CD14-positive monocyte (primary cell): Measurements from ENCODE around the gene AKR1B1. TPM values are rescaled to one million over a fixed set of nuclear protein-coding genes. Genes with fewer than 3 reads are reported as not detected.
A peak's percentile ranks its signal among the peaks of the same experiment; 100 is the strongest.

ENCODE experiments used
- DNase-seq, 3 donors: peaks; one replicate each; pipeline ENCODE4 v3.0.0-alpha.2; 2011 to 2022
- H2AFZ ChIP-seq: 2 replicates; pipeline ENCODE4 v1.6.0; 2012; ENCODE audit warnings: mild to moderate bottlenecking, low read depth, low read length, inconsistent platforms; ENCODE audit not compliant: insufficient read depth, poor library complexity, severe bottlenecking
- H3K27ac ChIP-seq, 2 donors: 1 replicate in 1 of 2; 2 replicates in 1 of 2; pipeline ENCODE4 v1.5.1; 2012 to 2013; ENCODE audit warnings: low read length in 2 of 2, control low read depth in 1 of 2, inconsistent platforms in 1 of 2, low read depth in 1 of 2, mild to moderate bottlenecking in 1 of 2
- H3K27me3 ChIP-seq, 2 donors: one replicate each; pipeline versions ENCODE4 v1.6.0 to v1.6.1; 2011 to 2013; ENCODE audit warnings: low read length in 2 of 2; ENCODE audit not compliant: control insufficient read depth in 2 of 2, insufficient read depth in 2 of 2
- H3K36me3 ChIP-seq, 2 donors: replicated peaks in 1 of 2; 1 replicate in 1 of 2; 2 replicates in 1 of 2; pipeline versions ENCODE4 v1.5.1 to v1.6.1; 2012 to 2013; ENCODE audit warnings: low read length in 2 of 2, control low read depth in 1 of 2, inconsistent platforms in 1 of 2, mild to moderate bottlenecking in 1 of 2; ENCODE audit not compliant: insufficient read depth in 2 of 2, control insufficient read depth in 1 of 2
- H3K4me1 ChIP-seq, 2 donors: 1 replicate in 1 of 2; 2 replicates in 1 of 2; pipeline versions ENCODE4 v1.5.1 to v1.6.1; 2012 to 2013; ENCODE audit warnings: low read length in 2 of 2, control low read depth in 1 of 2, inconsistent platforms in 1 of 2, mild to moderate bottlenecking in 1 of 2, moderate library complexity in 1 of 2; ENCODE audit not compliant: insufficient read depth in 2 of 2, control insufficient read depth in 1 of 2
- H3K4me2 ChIP-seq: replicated peaks from 2 replicates; pipeline ENCODE3; 2012; ENCODE audit warnings: low read length, moderate library complexity, mild to moderate bottlenecking; ENCODE audit not compliant: poor library complexity, severe bottlenecking; ENCODE audit errors: extremely low read depth
- H3K4me3 ChIP-seq, 3 experiments: fragments of 200-600 bp in 1 of 3; sonication (generic) in 1 of 3; replicated peaks in 1 of 3; 1 replicate in 2 of 3; 2 replicates in 1 of 3; pipeline ENCODE4 v1.5.1; 2011 to 2013; ENCODE audit warnings: low read length in 3 of 3, mild to moderate bottlenecking in 3 of 3, control low read depth in 2 of 3, low read depth in 2 of 3, inconsistent platforms in 1 of 3, moderate library complexity in 1 of 3
- H3K79me2 ChIP-seq: 2 replicates; pipeline ENCODE4 v1.6.0; 2012; ENCODE audit warnings: mild to moderate bottlenecking, control low read depth, inconsistent platforms, low read length, moderate library complexity; ENCODE audit not compliant: insufficient read depth
- H3K9ac ChIP-seq: 2 replicates; pipeline ENCODE4 v1.6.0; 2017; ENCODE audit warnings: low read length, mild to moderate bottlenecking; ENCODE audit not compliant: insufficient read depth, poor library complexity, severe bottlenecking
- H3K9me3 ChIP-seq, 2 donors: replicated peaks in 1 of 2; 1 replicate in 1 of 2; 2 replicates in 1 of 2; pipeline versions ENCODE4 v1.5.1 to v1.6.1; 2012 to 2013; ENCODE audit warnings: low read length in 2 of 2, control low read depth in 1 of 2; ENCODE audit not compliant: control insufficient read depth in 1 of 2, insufficient read depth in 1 of 2
- H4K20me1 ChIP-seq: 2 replicates; pipeline ENCODE4 v1.6.0; 2012; ENCODE audit warnings: mild to moderate bottlenecking, low read length, control low read depth, moderate library complexity; ENCODE audit not compliant: insufficient read depth
- H3K27ac Mint-ChIP-seq, 7 donors: one replicate each; pipeline ENCODE4 v1.8.0; 2020; ENCODE audit warnings: mild to moderate bottlenecking in 7 of 7, mixed read lengths in 7 of 7, moderate library complexity in 6 of 7, inconsistent platforms in 2 of 7
- H3K27me3 Mint-ChIP-seq, 3 donors: one replicate each; pipeline ENCODE4 v1.8.0; 2021 to 2022; ENCODE audit warnings: low read depth in 3 of 3, mild to moderate bottlenecking in 3 of 3, mixed read lengths in 3 of 3, moderate library complexity in 3 of 3, inconsistent platforms in 1 of 3
- H3K36me3 Mint-ChIP-seq, 2 donors: one replicate each; pipeline ENCODE4 v1.8.0; 2020; ENCODE audit warnings: mixed read lengths in 2 of 2, inconsistent platforms in 1 of 2, mild to moderate bottlenecking in 1 of 2
- H3K4me1 Mint-ChIP-seq: one replicate; pipeline ENCODE4 v1.8.0; 2020; ENCODE audit warnings: mild to moderate bottlenecking, mixed read lengths
- H3K4me3 Mint-ChIP-seq, 2 donors: one replicate each; pipeline ENCODE4 v1.8.0; 2020; ENCODE audit warnings: mild to moderate bottlenecking in 2 of 2, mixed read lengths in 2 of 2, moderate library complexity in 1 of 2
- H3K9me3 Mint-ChIP-seq, 7 donors: one replicate each; pipeline ENCODE4 v1.8.0; 2020 to 2022; ENCODE audit warnings: mixed read lengths in 7 of 7, mild to moderate bottlenecking in 6 of 7, moderate library complexity in 6 of 7, inconsistent platforms in 2 of 7
- WGBS: methylation state at CpG from one replicate; pipeline ENCODE4 v1.1.5; 2013; ENCODE audit warnings: missing lambda C conversion rate; ENCODE audit not compliant: insufficient coverage; 5-methylcytosine and 5-hydroxymethylcytosine counted together
- intact Hi-C, 2 donors: fragments of 100-400 bp; cut with micrococcal nuclease; formaldehyde crosslinking; loops; one replicate each; pipeline versions ENCODE4 v1.15.0 to v1.15.1; 2023
- polyA plus RNA-seq, 3 donors: library from polyadenylated mRNA; depleted of rRNA in 1 of 3; unstranded in 2 of 3; stranded (reverse) in 1 of 3; fragments of 300-500 nt in 2 of 3; fragments of >200 nt in 1 of 3; fragmentation: Illumina TruSeq in 2 of 3; gene quantifications; 1 replicate in 2 of 3; 2 replicates in 1 of 3; pipeline ENCODE4 v1.2.3, GENCODE V29; 2012 to 2021
- TF ChIP-seq, protein P1 (sequence below): fragments of 200-600 bp; IDR thresholded peaks from one replicate; pipeline ENCODE4 v1.8.0; 2022; ENCODE audit warnings: antibody characterized with exemption, mild to moderate bottlenecking

Gene AKR1B1
- polyA plus RNA-seq, 3 donors = 50.1 to 66.4 (median 62.6) TPM

DNA sequence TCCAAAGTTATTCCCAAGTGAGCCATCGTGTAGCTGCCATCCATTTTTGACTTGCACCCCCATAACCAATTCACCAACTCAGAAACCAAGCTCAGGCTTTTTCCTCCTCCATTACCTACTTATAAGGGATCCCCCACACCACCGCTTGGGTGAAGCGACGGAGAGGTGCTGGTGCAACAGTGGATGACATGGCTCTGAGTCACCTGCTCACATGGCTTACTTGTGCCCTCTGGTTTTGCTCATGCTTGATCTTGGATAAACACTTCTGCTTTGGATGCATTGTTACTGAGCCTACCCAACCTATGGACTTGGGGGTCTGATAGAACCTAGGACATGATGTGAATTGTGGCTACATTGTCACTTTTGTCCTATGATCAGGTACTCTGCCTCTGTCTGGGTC is 12.0 kb upstream of the AKR1B1 start:
- Histone ChIP-seq H3K36me3 (no peaks in the 10 kb centered on the region), H2AFZ (no peak overlapping the region), H3K4me1 (no peaks in the 10 kb centered on the region), H3K4me2 (no peak overlapping the region), H3K9me3 (no peaks in the 10 kb centered on the region), H3K9ac (no peak overlapping the region), H4K20me1 (no peaks in the 10 kb centered on the region), H3K27ac (no peak overlapping the region), H3K4me3 (no peak overlapping the region), H3K79me2 (no peaks in the 10 kb centered on the region), H3K27me3 (no peaks in the 10 kb centered on the region)
- Mint-ChIP-seq H3K4me1 (no peaks in the 10 kb centered on the region), H3K36me3 (no peaks in the 10 kb centered on the region), H3K27ac (peak overlapping the region in 1 of 7 donors; percentile 75), H3K27me3 (peaks cover 2 to 3% (median 2%) of the 10 kb centered on the region in 3 donors), H3K9me3 (peaks cover 7 to 15% (median 10%) of the 10 kb centered on the region in 7 donors), H3K4me3 (no peak overlapping the region)
- peak in 1 of 3 donors; percentile 33 for DNase-seq
- WGBS = 81% methylated on average over 4 of the region's 4 CpGs
- intact Hi-C loops = no loop called here
- TF ChIP-seq, protein P1, sequence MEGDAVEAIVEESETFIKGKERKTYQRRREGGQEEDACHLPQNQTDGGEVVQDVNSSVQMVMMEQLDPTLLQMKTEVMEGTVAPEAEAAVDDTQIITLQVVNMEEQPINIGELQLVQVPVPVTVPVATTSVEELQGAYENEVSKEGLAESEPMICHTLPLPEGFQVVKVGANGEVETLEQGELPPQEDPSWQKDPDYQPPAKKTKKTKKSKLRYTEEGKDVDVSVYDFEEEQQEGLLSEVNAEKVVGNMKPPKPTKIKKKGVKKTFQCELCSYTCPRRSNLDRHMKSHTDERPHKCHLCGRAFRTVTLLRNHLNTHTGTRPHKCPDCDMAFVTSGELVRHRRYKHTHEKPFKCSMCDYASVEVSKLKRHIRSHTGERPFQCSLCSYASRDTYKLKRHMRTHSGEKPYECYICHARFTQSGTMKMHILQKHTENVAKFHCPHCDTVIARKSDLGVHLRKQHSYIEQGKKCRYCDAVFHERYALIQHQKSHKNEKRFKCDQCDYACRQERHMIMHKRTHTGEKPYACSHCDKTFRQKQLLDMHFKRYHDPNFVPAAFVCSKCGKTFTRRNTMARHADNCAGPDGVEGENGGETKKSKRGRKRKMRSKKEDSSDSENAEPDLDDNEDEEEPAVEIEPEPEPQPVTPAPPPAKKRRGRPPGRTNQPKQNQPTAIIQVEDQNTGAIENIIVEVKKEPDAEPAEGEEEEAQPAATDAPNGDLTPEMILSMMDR = no peak

DNA sequence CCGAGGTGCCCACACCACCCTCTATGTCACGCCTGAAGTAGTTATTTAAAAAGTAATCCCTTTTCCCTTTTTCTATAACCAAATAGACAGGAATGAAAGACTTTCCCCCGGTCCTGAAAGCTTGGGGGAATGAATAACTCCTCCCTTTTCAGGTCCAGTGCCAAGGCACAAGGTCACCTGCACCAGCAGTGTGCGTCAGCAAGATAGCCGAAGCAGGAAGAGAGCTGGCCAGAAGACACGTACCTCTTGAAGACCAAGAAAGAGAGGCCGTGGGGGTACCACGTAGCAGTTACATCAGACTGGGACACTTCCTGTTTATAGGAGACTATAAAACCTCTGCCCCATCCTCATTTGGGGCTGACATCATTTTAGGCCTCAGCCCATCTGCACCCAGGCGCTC is 10.7 kb upstream of the AKR1B1 start:
- H3K27ac ChIP-seq = no peak overlapping the region
- no peaks in the 10 kb centered on the region for H3K79me2 ChIP-seq
- no peaks in the 10 kb centered on the region for H4K20me1 ChIP-seq
- no peak overlapping the region for H3K27ac Mint-ChIP-seq
- no peak overlapping the region for H3K4me3 Mint-ChIP-seq
- no peak overlapping the region for H3K4me3 ChIP-seq
- no peak overlapping the region for H3K9ac ChIP-seq
- H3K36me3 Mint-ChIP-seq = no peaks in the 10 kb centered on the region
- 70% methylated on average over 5 of the region's 9 CpGs for WGBS
- no peaks in the 10 kb centered on the region for H3K36me3 ChIP-seq
- intact Hi-C loops = no loop called here
- no peaks in the 10 kb centered on the region for H3K4me1 ChIP-seq
- no peak for DNase-seq
- TF ChIP-seq, protein P1 = no peak
- no peaks in the 10 kb centered on the region for H3K27me3 ChIP-seq
- H3K9me3 ChIP-seq = peaks cover 4 to 9% of the 10 kb centered on the region in 2 donors
- H3K27me3 Mint-ChIP-seq = peaks cover 2 to 3% (median 2%) of the 10 kb centered on the region in 3 donors
- H3K4me2 ChIP-seq = no peak overlapping the region
- H3K9me3 Mint-ChIP-seq = peaks cover 8 to 23% (median 18%) of the 10 kb centered on the region in 7 donors
- H3K4me1 Mint-ChIP-seq = no peaks in the 10 kb centered on the region
- no peak overlapping the region for H2AFZ ChIP-seq
